CD4-positive, CD25-positive, alpha-beta regulatory T cell (primary cell): ENCODE data around the gene SLC25A31. TPM values are rescaled to one million over a fixed set of nuclear protein-coding genes. Genes with fewer than 3 reads are reported as not detected.

Experiments used
- ATAC-seq, 2 donors: fragments of 150-1000 bp; cut with Tn5 transposase; one replicate each; pipeline ENCODE4 v1.10.0; 2021; ENCODE audit warnings: low read depth in 2 of 2, moderate number of reproducible peaks in 2 of 2, moderate library complexity in 1 of 2
- DNase-seq, 3 donors: peaks; one replicate each; pipeline versions ENCODE4 v3.0.0 to v3.0.0-alpha.2; 2012 to 2022; ENCODE audit warnings: mixed read lengths in 1 of 3
- H3K27ac ChIP-seq: one replicate; pipeline ENCODE4 v1.7.0; 2013; ENCODE audit warnings: mild to moderate bottlenecking, low read length; ENCODE audit not compliant: insufficient read depth, poor library complexity, severe bottlenecking
- H3K27me3 ChIP-seq: one replicate; pipeline ENCODE4 v1.7.0; 2013; ENCODE audit warnings: low read length; ENCODE audit not compliant: control insufficient read depth, insufficient read depth
- H3K36me3 ChIP-seq: one replicate; pipeline ENCODE4 v1.7.0; 2013; ENCODE audit warnings: mild to moderate bottlenecking, low read length, moderate library complexity; ENCODE audit not compliant: control insufficient read depth, insufficient read depth
- H3K4me1 ChIP-seq: 2 replicates; pipeline ENCODE4 v1.7.0; 2013; ENCODE audit warnings: mild to moderate bottlenecking, low read length; ENCODE audit not compliant: insufficient read depth, control insufficient read depth, poor library complexity, severe bottlenecking
- H3K4me3 ChIP-seq: one replicate; pipeline ENCODE4 v1.7.0; 2013; ENCODE audit warnings: low read depth, mild to moderate bottlenecking, low read length, moderate library complexity
- H3K9me3 ChIP-seq, 2 experiments: 1 replicate in 1 of 2; 2 replicates in 1 of 2; pipeline ENCODE4 v1.7.0; 2013; ENCODE audit warnings: low read length in 2 of 2, mild to moderate bottlenecking in 1 of 2, moderate library complexity in 1 of 2; ENCODE audit not compliant: control insufficient read depth in 2 of 2
- H3K27ac Mint-ChIP-seq, 3 donors: one replicate each; pipeline ENCODE4 v1.8.0; 2020 to 2022; ENCODE audit warnings: mild to moderate bottlenecking in 3 of 3, mixed read lengths in 3 of 3, moderate library complexity in 2 of 3
- H3K27me3 Mint-ChIP-seq: one replicate; pipeline ENCODE4 v1.8.0; 2022; ENCODE audit warnings: mild to moderate bottlenecking, mixed read lengths
- H3K36me3 Mint-ChIP-seq: one replicate; pipeline ENCODE4 v1.8.0; 2020; ENCODE audit warnings: mixed read lengths
- H3K4me1 Mint-ChIP-seq, 4 donors: one replicate each; pipeline ENCODE4 v1.8.0; 2020 to 2022; ENCODE audit warnings: mixed read lengths in 4 of 4, mild to moderate bottlenecking in 1 of 4
- H3K4me3 Mint-ChIP-seq, 4 donors: one replicate each; pipeline ENCODE4 v1.8.0; 2020 to 2022; ENCODE audit warnings: mild to moderate bottlenecking in 4 of 4, mixed read lengths in 4 of 4, moderate library complexity in 3 of 4
- H3K9me3 Mint-ChIP-seq, 7 donors: one replicate each; pipeline ENCODE4 v1.8.0; 2020 to 2022; ENCODE audit warnings: mixed read lengths in 7 of 7, mild to moderate bottlenecking in 3 of 7, moderate library complexity in 2 of 7
- polyA plus RNA-seq, 4 donors: library from polyadenylated mRNA; unstranded; fragments of 300-500 nt; fragmentation: Illumina TruSeq; gene quantifications; one replicate each; pipeline ENCODE4 v1.2.3, GENCODE V29; 2021
- total RNA-seq: library from RNA; stranded (reverse); gene quantifications from one replicate; pipeline ENCODE4 v1.2.3, GENCODE V29; 2022

The SLC25A31 gene
- total RNA-seq (not detected), polyA plus RNA-seq (not detected)

DNA sequence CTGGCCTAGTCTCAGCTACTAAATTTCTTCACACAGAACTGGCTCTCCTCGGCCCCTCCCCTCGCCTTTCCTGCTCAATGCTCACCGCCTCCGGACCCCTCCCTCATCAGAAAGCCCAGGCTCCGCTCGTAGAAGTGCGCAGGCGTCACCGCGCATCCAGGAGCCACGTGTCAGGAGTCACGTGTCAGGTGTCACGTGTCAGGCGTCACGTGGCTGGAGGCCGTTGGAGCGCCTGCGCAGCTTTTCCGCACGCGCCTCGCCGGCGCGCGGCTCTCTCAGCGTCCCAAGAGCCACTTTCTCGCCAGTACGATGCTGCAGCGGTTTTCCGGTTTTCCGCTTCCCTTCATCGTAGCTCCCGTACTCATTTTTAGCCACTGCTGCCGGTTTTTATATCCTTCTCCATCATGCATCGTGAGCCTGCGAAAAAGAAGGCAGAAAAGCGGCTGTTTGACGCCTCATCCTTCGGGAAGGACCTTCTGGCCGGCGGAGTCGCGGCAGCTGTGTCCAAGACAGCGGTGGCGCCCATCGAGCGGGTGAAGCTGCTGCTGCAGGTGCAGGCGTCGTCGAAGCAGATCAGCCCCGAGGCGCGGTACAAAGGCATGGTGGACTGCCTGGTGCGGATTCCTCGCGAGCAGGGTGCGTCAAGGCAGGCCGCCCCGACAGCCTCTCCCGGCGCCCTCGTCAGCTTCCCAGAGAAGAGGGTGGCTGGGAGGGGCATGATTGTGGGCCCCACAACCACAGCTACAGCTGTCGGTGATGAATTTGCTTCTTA lies at the start of gene SLC25A31:
Gene SLC25A31 (plus strand): TSS at position 259 of the 772 bp plus-strand sequence. CDS start 146 bp downstream, at position 405.
- peaks cover 2% of the 10 kb centered on the region for H3K27me3 ChIP-seq
- H3K27ac ChIP-seq = no peak within 1 kb of the TSS
- no peak for ATAC-seq
- Mint-ChIP-seq H3K27me3 (no peaks in the 10 kb centered on the region), H3K36me3 (no peaks in the 10 kb centered on the region), H3K27ac (no peak within 1 kb of the TSS), H3K4me1 (no peaks in the 10 kb centered on the region), H3K4me3 (no peak within 1 kb of the TSS), H3K9me3 (peaks cover 0 to 4% (median 0%) of the 10 kb centered on the region in 7 donors)
- H3K36me3 ChIP-seq = no peaks in the 10 kb centered on the region
- H3K4me3 ChIP-seq = no peak within 1 kb of the TSS
- no peaks in the 10 kb centered on the region for H3K4me1 ChIP-seq
- DNase-seq = no peak
- no peaks in the 10 kb centered on the region for H3K9me3 ChIP-seq

- no peaks in the 10 kb centered on the region for H3K4me1 ChIP-seq
- H3K9me3 ChIP-seq = no peaks in the 10 kb centered on the region
- DNase-seq (no peak), ATAC-seq (no peak)
- Mint-ChIP-seq H3K36me3 (no peaks in the 10 kb centered on the region), H3K27me3 (peaks cover 2% of the 10 kb centered on the region), H3K4me3 (no peak overlapping the region), H3K9me3 (peaks cover 0 to 7% (median 2%) of the 10 kb centered on the region in 7 donors), H3K27ac (no peak overlapping the region), H3K4me1 (no peaks in the 10 kb centered on the region)
- no peak overlapping the region for H3K27ac ChIP-seq
- H3K4me3 ChIP-seq = no peak overlapping the region
- no peaks in the 10 kb centered on the region for H3K36me3 ChIP-seq
- no peaks in the 10 kb centered on the region for H3K27me3 ChIP-seq
Observed at GRCh38 chr4:127685292-127685691, 44.9 kb upstream of the SLC25A31 start.

DNA sequence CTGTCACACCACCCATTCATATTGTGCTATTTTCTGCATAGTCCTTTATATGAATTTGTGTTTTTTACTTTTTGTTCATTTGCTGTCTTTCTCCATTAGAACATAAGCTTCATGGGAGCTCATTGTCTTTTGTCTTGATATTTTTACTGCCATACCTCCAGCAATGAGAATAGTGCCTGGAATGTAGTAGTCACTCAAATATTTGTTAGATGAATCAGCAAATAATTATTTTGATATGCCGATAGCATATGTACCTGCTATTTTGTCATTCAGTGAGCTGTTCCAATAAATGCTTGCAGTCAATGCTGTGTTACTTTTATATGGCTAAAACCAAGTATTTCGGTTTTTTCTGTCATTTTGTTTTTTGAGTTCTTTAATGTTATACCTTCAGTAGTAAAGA lies 43.5 kb upstream of the SLC25A31 start:
- Mint-ChIP-seq H3K4me1 (no peaks in the 10 kb centered on the region), H3K36me3 (no peaks in the 10 kb centered on the region), H3K9me3 (peaks cover 0 to 7% (median 2%) of the 10 kb centered on the region in 7 donors), H3K4me3 (no peak overlapping the region), H3K27me3 (peaks cover 4% of the 10 kb centered on the region), H3K27ac (no peak overlapping the region)
- no peaks in the 10 kb centered on the region for H3K9me3 ChIP-seq
- ATAC-seq (no peak), DNase-seq (no peak)
- H3K4me3 ChIP-seq = no peak overlapping the region
- no peak overlapping the region for H3K27ac ChIP-seq
- H3K27me3 ChIP-seq = no peaks in the 10 kb centered on the region
- H3K36me3 ChIP-seq = no peaks in the 10 kb centered on the region
- no peaks in the 10 kb centered on the region for H3K4me1 ChIP-seq

- H3K27me3 ChIP-seq = no peaks in the 10 kb centered on the region
- no peaks in the 10 kb centered on the region for H3K36me3 Mint-ChIP-seq
- H3K9me3 Mint-ChIP-seq = peaks cover 0 to 7% (median 2%) of the 10 kb centered on the region in 7 donors
- DNase-seq = no peak
- ATAC-seq = no peak
- H3K27ac ChIP-seq = no peak overlapping the region
- H3K4me3 ChIP-seq = no peak overlapping the region
- no peak overlapping the region for H3K27ac Mint-ChIP-seq
- no peaks in the 10 kb centered on the region for H3K36me3 ChIP-seq
- peaks cover 4% of the 10 kb centered on the region for H3K27me3 Mint-ChIP-seq
- H3K4me1 ChIP-seq = no peaks in the 10 kb centered on the region
- H3K4me3 Mint-ChIP-seq = no peak overlapping the region
- no peaks in the 10 kb centered on the region for H3K9me3 ChIP-seq
- H3K4me1 Mint-ChIP-seq = no peaks in the 10 kb centered on the region
Observed at GRCh38 chr4:127687580-127687979, 42.6 kb upstream of the SLC25A31 start.

DNA sequence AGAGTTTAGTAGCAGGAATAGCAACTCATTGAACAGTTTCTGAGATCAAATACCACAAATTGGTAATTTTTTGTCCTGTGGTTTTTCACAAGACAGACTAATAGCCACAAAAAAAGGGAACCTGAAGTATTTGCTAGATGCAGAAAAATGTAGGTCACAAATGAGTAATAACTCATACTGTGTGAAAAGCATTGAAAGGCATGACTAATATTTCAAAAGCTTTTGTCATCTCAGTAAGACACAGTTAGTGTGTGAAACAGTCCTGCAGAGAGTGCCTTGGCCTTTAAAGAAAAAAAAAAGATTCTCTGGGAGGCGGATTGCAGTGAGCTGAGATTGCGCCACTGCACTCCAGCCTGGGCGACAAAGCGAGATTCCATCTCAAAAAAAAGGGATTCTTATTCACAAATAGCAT lies 31.4 kb upstream of the SLC25A31 start:
- DNase-seq (no peak), ATAC-seq (no peak)
- H3K4me1 ChIP-seq = no peaks in the 10 kb centered on the region
- no peaks in the 10 kb centered on the region for H3K27me3 ChIP-seq
- no peaks in the 10 kb centered on the region for H3K36me3 ChIP-seq
- Mint-ChIP-seq H3K27me3 (no peaks in the 10 kb centered on the region), H3K4me3 (no peak overlapping the region), H3K9me3 (peaks cover 0 to 10% (median 1%) of the 10 kb centered on the region in 7 donors), H3K36me3 (no peaks in the 10 kb centered on the region), H3K4me1 (no peaks in the 10 kb centered on the region), H3K27ac (no peak overlapping the region)
- no peaks in the 10 kb centered on the region for H3K9me3 ChIP-seq
- H3K4me3 ChIP-seq = no peak overlapping the region
- no peak overlapping the region for H3K27ac ChIP-seq

GRCh38 chr4:127708985-127709384 lies 21.2 kb upstream of the SLC25A31 start:
- H3K27me3 Mint-ChIP-seq = peaks cover 13% of the 10 kb centered on the region
- no peak for DNase-seq

DNA sequence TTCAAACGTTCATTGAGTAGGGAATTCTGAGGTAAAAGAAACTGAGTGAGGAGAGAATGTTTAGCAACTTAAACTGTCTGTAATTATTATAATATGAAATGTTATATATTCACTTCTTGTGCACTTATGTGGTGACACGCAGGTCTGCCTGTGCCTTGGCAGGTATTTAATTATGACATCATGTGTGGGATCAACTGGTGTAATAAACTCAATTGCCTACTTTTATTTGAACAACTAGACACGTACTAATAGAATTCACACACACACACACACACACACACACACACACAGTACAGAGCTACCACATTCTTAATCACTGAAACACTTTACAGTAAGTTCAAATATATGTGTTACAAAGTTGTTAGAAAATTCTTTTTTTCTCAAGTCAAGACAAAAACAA lies 20.7 kb upstream of the SLC25A31 start:
- no peak overlapping the region for H3K27ac ChIP-seq
- H3K9me3 Mint-ChIP-seq = no peaks in the 10 kb centered on the region
- H3K4me3 ChIP-seq = no peak overlapping the region
- no peaks in the 10 kb centered on the region for H3K4me1 ChIP-seq
- H3K36me3 Mint-ChIP-seq = no peaks in the 10 kb centered on the region
- no peaks in the 10 kb centered on the region for H3K36me3 ChIP-seq
- no peaks in the 10 kb centered on the region for H3K9me3 ChIP-seq
- no peak overlapping the region for H3K27ac Mint-ChIP-seq
- no peak overlapping the region for H3K4me3 Mint-ChIP-seq
- H3K4me1 Mint-ChIP-seq = no peaks in the 10 kb centered on the region
- H3K27me3 ChIP-seq = no peaks in the 10 kb centered on the region
- ATAC-seq = no peak
- H3K27me3 Mint-ChIP-seq = peaks cover 13% of the 10 kb centered on the region
- no peak for DNase-seq

More at GRCh38 chr4:127708985-127709384, 21.2 kb upstream of the SLC25A31 start:
- Mint-ChIP-seq H3K36me3 (no peaks in the 10 kb centered on the region), H3K4me1 (no peaks in the 10 kb centered on the region), H3K4me3 (no peak overlapping the region), H3K9me3 (no peaks in the 10 kb centered on the region), H3K27ac (no peak overlapping the region)
- Histone ChIP-seq H3K9me3 (no peaks in the 10 kb centered on the region), H3K4me1 (no peaks in the 10 kb centered on the region), H3K36me3 (no peaks in the 10 kb centered on the region), H3K4me3 (no peak overlapping the region), H3K27me3 (no peaks in the 10 kb centered on the region), H3K27ac (no peak overlapping the region)
- ATAC-seq = no peak

DNA sequence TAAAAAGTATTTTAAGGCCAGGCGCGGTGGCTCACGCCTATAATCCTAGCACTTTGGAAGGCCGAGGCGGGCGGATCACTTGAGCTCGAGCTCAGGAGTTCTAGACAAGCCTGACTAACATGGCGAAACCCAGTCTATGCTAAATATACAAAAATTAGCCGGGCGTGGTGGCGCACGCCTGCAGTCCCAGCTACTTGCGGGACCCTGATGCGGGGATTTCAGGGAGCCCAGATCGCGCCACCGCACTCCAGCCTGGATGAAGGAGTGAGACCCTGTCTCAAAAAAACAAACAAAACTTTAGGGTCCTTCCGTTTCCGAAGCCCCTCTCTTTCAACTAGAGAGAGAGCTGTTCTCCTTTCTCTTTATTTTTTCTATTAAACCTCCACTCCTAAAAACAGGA lies 1.2 kb downstream of the SLC25A31 start:
- H3K27me3 Mint-ChIP-seq = no peaks in the 10 kb centered on the region
- no peaks in the 10 kb centered on the region for H3K36me3 Mint-ChIP-seq
- H3K4me3 ChIP-seq = no peak overlapping the region
- H3K27ac Mint-ChIP-seq = no peak overlapping the region
- peaks cover 2% of the 10 kb centered on the region for H3K27me3 ChIP-seq
- no peaks in the 10 kb centered on the region for H3K36me3 ChIP-seq
- H3K4me1 ChIP-seq = no peaks in the 10 kb centered on the region
- H3K9me3 Mint-ChIP-seq = peaks cover 0 to 4% (median 0%) of the 10 kb centered on the region in 7 donors
- H3K4me1 Mint-ChIP-seq = no peaks in the 10 kb centered on the region
- H3K4me3 Mint-ChIP-seq = no peak overlapping the region
- no peaks in the 10 kb centered on the region for H3K9me3 ChIP-seq
- ATAC-seq = no peak
- H3K27ac ChIP-seq = no peak overlapping the region
- DNase-seq = no peak
